ENCODE data around the gene OPRL1. TPM values are rescaled to one million over a fixed set of nuclear protein-coding genes. Genes with fewer than 3 reads are reported as not detected.
A peak's percentile ranks its signal among the peaks of the same experiment; 100 is the strongest.
"Not testable (repeated sequence)": the region's sequence is repeated elsewhere in the genome, so short reads cannot be mapped to it uniquely, and the experiment has no call there.

The OPRL1 gene
- total and polyA plus RNA-seq, 7 experiments from 2014 or later, result 0.18 to 6.1 (median 1.1) TPM

- Histone ChIP-seq H3K9me3 (ENCODE audit: control insufficient read depth in 2 of 3, low read length in 3 of 3) (no peaks in the 10 kb centered on the region), H3K27ac (ENCODE audit: low read depth, low read length) (peak overlapping the region; percentile 22), H3K4me1 (ENCODE audit: control insufficient read depth in 2 of 2, insufficient read depth in 2 of 2, low read length in 2 of 2) (peaks cover 5 to 9% of the 10 kb centered on the region in 2 donors), H3K4me3 (ENCODE audit: low read length) (peak overlapping the region; percentile 36), H3K36me3 (ENCODE audit: control insufficient read depth in 2 of 3, insufficient read depth in 3 of 3, low read length in 3 of 3) (no peaks in the 10 kb centered on the region), H3K27me3 (ENCODE audit: control insufficient read depth in 2 of 2, insufficient read depth in 2 of 2, low read length in 2 of 2) (no peaks in the 10 kb centered on the region)
- DNase-seq, result peak in 3 of 9 donors; percentile 2 to 24 (median 14)
- peak; percentile 18 for ATAC-seq
- peak overlapping the region; percentile 39 to 80 (median 73) for H3K4me3 Mint-ChIP-seq
- intact Hi-C loops (cut with micrococcal nuclease), result loop anchor here (1.0 to 5.0 kb wide), 11 partner anchors 18 to 582 kb away; partner anchors contain the start of genes ARFRP1 (in 1 of the 2), PRPF6 (in 1 of the 2), TPD52L2 (in 1 of the 2) and UCKL1 (in 1 of the 2)
- peaks cover 0 to 10% (median 8%) of the 10 kb centered on the region in 7 donors for H3K4me1 Mint-ChIP-seq
- H3K27ac Mint-ChIP-seq, result peak overlapping the region; percentile 69 to 85 (median 78)
- CTCF ChIA-PET, result interaction anchor here (0.6 to 4.7 kb wide), 9 partner anchors 34 to 214 kb away, joined by 3 to 55 read pairs (median 3); partner anchors contain the start of gene LKAAEAR1
- peaks cover 0 to 4% (median 0%) of the 10 kb centered on the region in 11 donors for H3K9me3 Mint-ChIP-seq
- peaks cover 0 to 28% (median 0%) of the 10 kb centered on the region in 5 donors for H3K27me3 Mint-ChIP-seq
- H3K36me3 Mint-ChIP-seq, result no peaks in the 10 kb centered on the region
- POLR2A ChIA-PET, result interaction anchor here (0.8 to 2.6 kb wide), 6 partner anchors 9 to 256 kb away, joined by 3 to 18 read pairs (median 4); partner anchors contain the start of gene LKAAEAR1
Measured at GRCh38 chr20:64119681-64120341, 39.9 kb downstream of the OPRL1 start.

- peak overlapping the region in 1 of 9 donors; percentile 41 for H3K27ac Mint-ChIP-seq
Measured at GRCh38 chr20:64121586-64121985, 41.7 kb downstream of the OPRL1 start.

GRCh38 chr20:64122927-64123326 lies 43.0 kb downstream of the OPRL1 start:
- not testable (repeated sequence) for H3K36me3 ChIP-seq (ENCODE audit: control insufficient read depth in 2 of 3, insufficient read depth in 3 of 3, low read length in 3 of 3); ATAC-seq; H3K4me1 Mint-ChIP-seq; H3K4me3 Mint-ChIP-seq; H3K4me1 ChIP-seq (ENCODE audit: control insufficient read depth in 2 of 2, insufficient read depth in 2 of 2, low read length in 2 of 2); DNase-seq; H3K27me3 ChIP-seq (ENCODE audit: control insufficient read depth in 2 of 2, insufficient read depth in 2 of 2, low read length in 2 of 2); H3K27ac ChIP-seq (ENCODE audit: low read depth, low read length); H3K27ac Mint-ChIP-seq; H3K4me3 ChIP-seq (ENCODE audit: low read length); H3K9me3 ChIP-seq (ENCODE audit: control insufficient read depth in 2 of 3, low read length in 3 of 3); H3K9me3 Mint-ChIP-seq; H3K36me3 Mint-ChIP-seq
- intact Hi-C loops (cut with micrococcal nuclease), result loop anchor here in 1 of 2 donors (5.0 kb wide), 1 partner anchor 416 kb away; the partner anchor contains the start of genes ARFRP1 and ZGPAT
- ChIA-PET POLR2A (interaction anchor here (0.6 to 0.7 kb wide), 2 partner anchors 27 to 50 kb away, joined by 3 to 4 read pairs; no protein-coding TSS in a partner anchor), CTCF (interaction anchor here (0.7 to 1.4 kb wide), 3 partner anchors 49 to 84 kb away, joined by 3 to 5 read pairs (median 4); no protein-coding TSS in a partner anchor)
- peaks cover 0 to 28% (median 2%) of the 10 kb centered on the region in 5 donors for H3K27me3 Mint-ChIP-seq

More at GRCh38 chr20:64121586-64121985, 41.7 kb downstream of the OPRL1 start:
- Histone ChIP-seq H3K9me3 (ENCODE audit: control insufficient read depth in 2 of 3, low read length in 3 of 3) (no peaks in the 10 kb centered on the region), H3K27ac (ENCODE audit: low read depth, low read length) (no peak overlapping the region), H3K4me3 (ENCODE audit: low read length) (no peak overlapping the region), H3K36me3 (ENCODE audit: control insufficient read depth in 2 of 3, insufficient read depth in 3 of 3, low read length in 3 of 3) (no peaks in the 10 kb centered on the region), H3K4me1 (ENCODE audit: control insufficient read depth in 2 of 2, insufficient read depth in 2 of 2, low read length in 2 of 2) (peaks cover 5 to 9% of the 10 kb centered on the region in 2 donors), H3K27me3 (ENCODE audit: control insufficient read depth in 2 of 2, insufficient read depth in 2 of 2, low read length in 2 of 2) (no peaks in the 10 kb centered on the region)
- no peaks in the 10 kb centered on the region for H3K36me3 Mint-ChIP-seq
- H3K9me3 Mint-ChIP-seq, result peaks cover 0 to 4% (median 0%) of the 10 kb centered on the region in 11 donors
- DNase-seq (no peak), ATAC-seq (no peak)
- peaks cover 0 to 28% (median 0%) of the 10 kb centered on the region in 5 donors for H3K27me3 Mint-ChIP-seq
- intact Hi-C loops (cut with micrococcal nuclease), result loop anchor here (2.0 to 5.0 kb wide), 4 partner anchors 141 to 414 kb away; partner anchors contain the start of genes ARFRP1 (in 1 of the 2), PRPF6 (in 1 of the 2), TPD52L2 (in 1 of the 2) and ZGPAT (in 1 of the 2)
- CTCF ChIA-PET, result interaction anchor here (0.8 to 4.7 kb wide), 6 partner anchors 38 to 263 kb away, joined by 3 to 55 read pairs (median 4); partner anchors contain the start of genes LKAAEAR1 and RGS19
- POLR2A ChIA-PET, result interaction anchor here (1.4 kb wide), 1 partner anchor 42 kb away, joined by 6 read pairs; the partner anchor contains the start of genes OPRL1 and RGS19
- H3K4me3 Mint-ChIP-seq, result no peak overlapping the region
- H3K4me1 Mint-ChIP-seq, result peaks cover 0 to 10% (median 8%) of the 10 kb centered on the region in 7 donors

GRCh38 chr20:64123517-64123916 lies 43.6 kb downstream of the OPRL1 start:
- H3K27me3 ChIP-seq (ENCODE audit: control insufficient read depth in 2 of 2, insufficient read depth in 2 of 2, low read length in 2 of 2); DNase-seq; H3K36me3 ChIP-seq (ENCODE audit: control insufficient read depth in 2 of 3, insufficient read depth in 3 of 3, low read length in 3 of 3); ATAC-seq; H3K9me3 ChIP-seq (ENCODE audit: control insufficient read depth in 2 of 3, low read length in 3 of 3); H3K27ac ChIP-seq (ENCODE audit: low read depth, low read length); H3K36me3 Mint-ChIP-seq; H3K4me1 Mint-ChIP-seq; H3K4me3 ChIP-seq (ENCODE audit: low read length); H3K4me1 ChIP-seq (ENCODE audit: control insufficient read depth in 2 of 2, insufficient read depth in 2 of 2, low read length in 2 of 2); H3K4me3 Mint-ChIP-seq; H3K27ac Mint-ChIP-seq; H3K9me3 Mint-ChIP-seq: not testable (repeated sequence)
- CTCF ChIA-PET, result interaction anchor here (0.7 kb wide), 1 partner anchor 50 kb away, joined by 5 read pairs; no protein-coding TSS in a partner anchor
- POLR2A ChIA-PET, result interaction anchor here (0.7 kb wide), 1 partner anchor 28 kb away, joined by 4 read pairs; no protein-coding TSS in a partner anchor
- intact Hi-C loops (cut with micrococcal nuclease), result loop anchor here in 1 of 2 donors (5.0 kb wide), 1 partner anchor 416 kb away; the partner anchor contains the start of genes ARFRP1 and ZGPAT
- H3K27me3 Mint-ChIP-seq, result peaks cover 4 to 31% (median 8%) of the 10 kb centered on the region in 5 donors

- peaks cover 0 to 4% (median 0%) of the 10 kb centered on the region in 11 donors for H3K9me3 Mint-ChIP-seq
- intact Hi-C loops (cut with micrococcal nuclease), result no loop called here
- DNase-seq (no peak), ATAC-seq (no peak)
- H3K4me1 Mint-ChIP-seq, result peaks cover 0 to 6% (median 0%) of the 10 kb centered on the region in 7 donors
- Histone ChIP-seq H3K27me3 (ENCODE audit: control insufficient read depth in 2 of 2, insufficient read depth in 2 of 2, low read length in 2 of 2) (no peaks in the 10 kb centered on the region), H3K27ac (ENCODE audit: low read depth, low read length) (no peak overlapping the region), H3K4me3 (ENCODE audit: low read length) (no peak overlapping the region), H3K36me3 (ENCODE audit: control insufficient read depth in 2 of 3, insufficient read depth in 3 of 3, low read length in 3 of 3) (no peaks in the 10 kb centered on the region), H3K9me3 (ENCODE audit: control insufficient read depth in 2 of 3, low read length in 3 of 3) (no peaks in the 10 kb centered on the region), H3K4me1 (ENCODE audit: control insufficient read depth in 2 of 2, insufficient read depth in 2 of 2, low read length in 2 of 2) (no peaks in the 10 kb centered on the region)
- CTCF ChIA-PET, result no interaction called here
- H3K27me3 Mint-ChIP-seq, result peaks cover 11 to 27% (median 24%) of the 10 kb centered on the region in 5 donors
- H3K4me3 Mint-ChIP-seq, result no peak overlapping the region
- POLR2A ChIA-PET, result no interaction called here
- H3K36me3 Mint-ChIP-seq, result no peaks in the 10 kb centered on the region
- H3K27ac Mint-ChIP-seq, result no peak overlapping the region
Measured at GRCh38 chr20:64129146-64129782, 49.4 kb downstream of the OPRL1 start.

GRCh38 chr20:64130271-64130670 lies 50.4 kb downstream of the OPRL1 start:
- Mint-ChIP-seq H3K27me3 (peaks cover 9 to 27% (median 22%) of the 10 kb centered on the region in 5 donors), H3K4me1 (peaks cover 0 to 6% (median 0%) of the 10 kb centered on the region in 7 donors), H3K9me3 (peaks cover 0 to 4% (median 0%) of the 10 kb centered on the region in 11 donors), H3K36me3 (no peaks in the 10 kb centered on the region), H3K4me3 (no peak overlapping the region), H3K27ac (peak overlapping the region in 1 of 9 donors; percentile 67)
- H3K27me3 ChIP-seq (ENCODE audit: control insufficient read depth in 2 of 2, insufficient read depth in 2 of 2, low read length in 2 of 2), result no peaks in the 10 kb centered on the region
- H3K9me3 ChIP-seq (ENCODE audit: control insufficient read depth in 2 of 3, low read length in 3 of 3), result no peaks in the 10 kb centered on the region
- POLR2A ChIA-PET, result no interaction called here
- CTCF ChIA-PET, result no interaction called here
- no peak for ATAC-seq
- H3K4me3 ChIP-seq (ENCODE audit: low read length), result no peak overlapping the region
- no peaks in the 10 kb centered on the region for H3K36me3 ChIP-seq (ENCODE audit: control insufficient read depth in 2 of 3, insufficient read depth in 3 of 3, low read length in 3 of 3)
- DNase-seq, result no peak
- H3K4me1 ChIP-seq (ENCODE audit: control insufficient read depth in 2 of 2, insufficient read depth in 2 of 2, low read length in 2 of 2), result no peaks in the 10 kb centered on the region
- intact Hi-C loops (cut with micrococcal nuclease), result no loop called here
- no peak overlapping the region for H3K27ac ChIP-seq (ENCODE audit: low read depth, low read length)
